ENCODE measurements around the gene TMEM69. TPM values are rescaled to one million over a fixed set of nuclear protein-coding genes. Genes with fewer than 3 reads are reported as not detected.
"Not testable (repeated sequence)": the region's sequence is repeated elsewhere in the genome, so short reads cannot be mapped to it uniquely, and the experiment has no call there.

TMEM69 gene
- total RNA-seq, 1 donor from 2014 or later, result 11.9 TPM

DNA sequence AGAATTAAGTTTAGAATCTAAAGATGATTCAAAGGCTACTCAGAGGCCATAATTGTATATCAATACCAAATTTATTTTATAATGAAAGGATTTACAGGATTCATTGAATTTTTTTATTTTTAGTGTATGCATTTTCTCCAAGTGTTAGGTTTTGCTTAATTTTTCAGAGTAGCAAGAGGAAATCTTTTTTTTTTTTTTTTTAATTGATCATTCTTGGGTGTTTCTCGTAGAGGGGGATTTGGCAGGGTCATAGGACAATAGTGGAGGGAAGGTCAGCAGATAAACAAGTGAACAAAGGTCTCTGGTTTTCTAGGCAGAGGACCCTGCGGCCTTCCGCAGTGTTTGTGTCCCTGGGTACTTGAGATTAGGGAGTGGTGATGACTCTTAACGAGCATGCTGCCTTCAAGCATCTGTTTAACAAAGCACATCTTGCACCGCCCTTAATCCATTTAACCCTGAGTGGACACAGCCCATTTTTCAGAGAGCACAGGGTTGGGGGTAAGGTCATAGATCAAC, 51.7 kb downstream of the TMEM69 start:
- DNase-seq, result not testable (repeated sequence)

Other genes with a start within 250 kb of the TMEM69 start
- gene TESK2, start 197.0 kb upstream of the TMEM69 start, total RNA-seq, result 6.7 and 7.7 TPM in 2 replicates
- gene CCDC163, start 188.1 kb upstream of the TMEM69 start, total RNA-seq, result 0.23 and 1.0 TPM in 2 replicates
- gene MMACHC, start 187.9 kb upstream of the TMEM69 start, total RNA-seq, result 0.51 and 1.4 TPM in 2 replicates
- gene PRDX1, start 166.3 kb upstream of the TMEM69 start, total RNA-seq, result 698 and 775 TPM in 2 replicates
- gene AKR1A1, start 137.4 kb upstream of the TMEM69 start, total RNA-seq, result 141 and 232 TPM in 2 replicates
- 88.2 and 114 TPM in 2 replicates for gene NASP, start 104.1 kb upstream of the TMEM69 start, total RNA-seq
- gene CCDC17, start 64.1 kb upstream of the TMEM69 start, total RNA-seq, result 1.2 and 1.6 TPM in 2 replicates
- gene GPBP1L1, start 1.6 kb upstream of the TMEM69 start, total RNA-seq, result 120 and 145 TPM in 2 replicates
- 6.6 and 8.4 TPM in 2 replicates for gene IPP, start 62.5 kb downstream of the TMEM69 start, total RNA-seq
- 17.2 and 21.3 TPM in 2 replicates for gene MAST2, start 115.4 kb downstream of the TMEM69 start, total RNA-seq

Measured in dermis blood vessel endothelial cell (primary cell).